Duodenal mucosa (tissue), 2 donors: ENCODE data around the gene SMYD1.
A peak's percentile ranks its signal among the peaks of the same experiment; 100 is the strongest.
"Not testable (repeated sequence)": the region's sequence is repeated elsewhere in the genome, so short reads cannot be mapped to it uniquely, and the experiment has no call there.

Experiments used
- H3K27ac ChIP-seq: one replicate; pipeline ENCODE4 v1.7.0; 2013; ENCODE audit warnings: low read depth, low read length
- H3K27me3 ChIP-seq, 2 donors: one replicate each; pipeline ENCODE4 v1.7.0; 2013; ENCODE audit warnings: low read length in 2 of 2, control low read depth in 1 of 2; ENCODE audit not compliant: insufficient read depth in 2 of 2, control insufficient read depth in 1 of 2
- H3K36me3 ChIP-seq, 2 donors: one replicate each; pipeline ENCODE4 v1.7.0; 2013; ENCODE audit warnings: low read length in 2 of 2, control low read depth in 1 of 2; ENCODE audit not compliant: insufficient read depth in 2 of 2, control insufficient read depth in 1 of 2
- H3K4me1 ChIP-seq, 2 donors: one replicate each; pipeline ENCODE4 v1.7.0; 2013; ENCODE audit warnings: low read length in 2 of 2, control low read depth in 1 of 2; ENCODE audit not compliant: insufficient read depth in 2 of 2, control insufficient read depth in 1 of 2
- H3K4me3 ChIP-seq, 2 donors: one replicate each; pipeline ENCODE4 v1.7.0; 2013; ENCODE audit warnings: low read length in 2 of 2, low read depth in 1 of 2
- H3K9ac ChIP-seq, 2 donors: one replicate each; pipeline ENCODE4 v1.7.0; 2013; ENCODE audit warnings: low read length in 2 of 2, low read depth in 1 of 2
- H3K9me3 ChIP-seq, 2 donors: one replicate each; pipeline ENCODE4 v1.7.0; 2013; ENCODE audit warnings: low read length in 2 of 2, control low read depth in 1 of 2; ENCODE audit not compliant: control insufficient read depth in 1 of 2

Gene SMYD1

GRCh38 chr2:88036606-88037005 lies 31.0 kb upstream of the SMYD1 start:
- Histone ChIP-seq H3K27me3 (no peaks in the 10 kb centered on the region), H3K4me1 (no peaks in the 10 kb centered on the region), H3K9me3 (no peaks in the 10 kb centered on the region), H3K9ac (no peak overlapping the region), H3K4me3 (no peak overlapping the region), H3K27ac (no peak overlapping the region), H3K36me3 (peaks cover 7 to 27% of the 10 kb centered on the region in 2 donors)

- Histone ChIP-seq H3K9ac (no peak overlapping the region), H3K4me3 (no peak overlapping the region), H3K27me3 (no peaks in the 10 kb centered on the region), H3K27ac (no peak overlapping the region), H3K4me1 (no peaks in the 10 kb centered on the region), H3K36me3 (peaks cover 7 to 22% of the 10 kb centered on the region in 2 donors), H3K9me3 (no peaks in the 10 kb centered on the region)
These were observed 29.1 kb upstream of the SMYD1 start for GRCh38 chr2:88038263-88039105.

GRCh38 chr2:88042476-88042875 lies 25.1 kb upstream of the SMYD1 start:
- Histone ChIP-seq H3K27me3 (no peaks in the 10 kb centered on the region), H3K9me3 (no peaks in the 10 kb centered on the region), H3K27ac (no peak overlapping the region), H3K4me3 (no peak overlapping the region), H3K36me3 (peaks cover 0 to 7% of the 10 kb centered on the region in 2 donors), H3K9ac (no peak overlapping the region), H3K4me1 (no peaks in the 10 kb centered on the region)

- H3K4me3 ChIP-seq, H3K9ac ChIP-seq, H3K27me3 ChIP-seq, H3K4me1 ChIP-seq, H3K9me3 ChIP-seq, H3K36me3 ChIP-seq, H3K27ac ChIP-seq: not testable (repeated sequence)
These were observed 22.1 kb upstream of the SMYD1 start for GRCh38 chr2:88045561-88045960.

GRCh38 chr2:88048541-88048940 lies 19.1 kb upstream of the SMYD1 start:
- Histone ChIP-seq H3K4me1 (peaks cover 12 to 19% of the 10 kb centered on the region in 2 donors), H3K9ac (no peak overlapping the region), H3K27ac (no peak overlapping the region), H3K4me3 (no peak overlapping the region), H3K9me3 (no peaks in the 10 kb centered on the region), H3K27me3 (no peaks in the 10 kb centered on the region), H3K36me3 (peaks cover 0 to 4% of the 10 kb centered on the region in 2 donors)

GRCh38 chr2:88049622-88050021 lies 18.0 kb upstream of the SMYD1 start:
- H3K27me3 ChIP-seq: no peaks in the 10 kb centered on the region
- no peaks in the 10 kb centered on the region for H3K36me3 ChIP-seq
- no peak overlapping the region for H3K27ac ChIP-seq
- H3K4me1 ChIP-seq: peaks cover 21 to 30% of the 10 kb centered on the region in 2 donors
- no peaks in the 10 kb centered on the region for H3K9me3 ChIP-seq
- no peak overlapping the region for H3K9ac ChIP-seq
- no peak overlapping the region for H3K4me3 ChIP-seq

- H3K36me3 ChIP-seq: no peaks in the 10 kb centered on the region
- no peaks in the 10 kb centered on the region for H3K9me3 ChIP-seq
- no peaks in the 10 kb centered on the region for H3K27me3 ChIP-seq
- no peak overlapping the region for H3K27ac ChIP-seq
- no peak overlapping the region for H3K4me3 ChIP-seq
- no peak overlapping the region for H3K9ac ChIP-seq
- peaks cover 30 to 41% of the 10 kb centered on the region in 2 donors for H3K4me1 ChIP-seq
These were observed 15.8 kb upstream of the SMYD1 start for GRCh38 chr2:88051792-88052191.

GRCh38 chr2:88053296-88053695 lies 14.3 kb upstream of the SMYD1 start:
- no peaks in the 10 kb centered on the region for H3K27me3 ChIP-seq
- no peaks in the 10 kb centered on the region for H3K9me3 ChIP-seq
- peaks cover 30 to 45% of the 10 kb centered on the region in 2 donors for H3K4me1 ChIP-seq
- peak overlapping the region in 1 of 2 donors; percentile 98 for H3K4me3 ChIP-seq
- H3K27ac ChIP-seq: no peak overlapping the region
- H3K9ac ChIP-seq: no peak overlapping the region
- H3K36me3 ChIP-seq: no peaks in the 10 kb centered on the region

- H3K4me1 ChIP-seq: peaks cover 30 to 45% of the 10 kb centered on the region in 2 donors
- H3K9ac ChIP-seq: peak overlapping the region; percentile 92 to 96
- H3K27ac ChIP-seq: peak overlapping the region; percentile 94
- H3K36me3 ChIP-seq: no peaks in the 10 kb centered on the region
- no peaks in the 10 kb centered on the region for H3K9me3 ChIP-seq
- no peaks in the 10 kb centered on the region for H3K27me3 ChIP-seq
- H3K4me3 ChIP-seq: peak overlapping the region; percentile 95 to 98
These were observed 13.5 kb upstream of the SMYD1 start for GRCh38 chr2:88053934-88054781.

GRCh38 chr2:88054782-88055370 lies 12.7 kb upstream of the SMYD1 start:
- Histone ChIP-seq H3K4me1 (peaks cover 30 to 45% of the 10 kb centered on the region in 2 donors), H3K27me3 (no peaks in the 10 kb centered on the region), H3K4me3 (peak overlapping the region; percentile 95 to 98), H3K36me3 (no peaks in the 10 kb centered on the region), H3K9me3 (no peaks in the 10 kb centered on the region), H3K27ac (peak overlapping the region; percentile 94), H3K9ac (peak overlapping the region; percentile 92 to 96)
